GM21737 (cell line): ENCODE results near the gene HSPA12A.

Source experiments
- ATAC-seq: cut with Tn5 transposase; IDR thresholded peaks from one replicate; pipeline ENCODE4 v1.9.1; 2021; ENCODE audit warnings: mild to moderate bottlenecking, moderate library complexity; ENCODE audit not compliant: unreplicated experiment

HSPA12A gene

GRCh38 chr10:116669832-116670644, 72.3 kb downstream of the HSPA12A start:
- no peak for ATAC-seq

GRCh38 chr10:116669080-116669479, 73.3 kb downstream of the HSPA12A start:
- no peak for ATAC-seq

DNA sequence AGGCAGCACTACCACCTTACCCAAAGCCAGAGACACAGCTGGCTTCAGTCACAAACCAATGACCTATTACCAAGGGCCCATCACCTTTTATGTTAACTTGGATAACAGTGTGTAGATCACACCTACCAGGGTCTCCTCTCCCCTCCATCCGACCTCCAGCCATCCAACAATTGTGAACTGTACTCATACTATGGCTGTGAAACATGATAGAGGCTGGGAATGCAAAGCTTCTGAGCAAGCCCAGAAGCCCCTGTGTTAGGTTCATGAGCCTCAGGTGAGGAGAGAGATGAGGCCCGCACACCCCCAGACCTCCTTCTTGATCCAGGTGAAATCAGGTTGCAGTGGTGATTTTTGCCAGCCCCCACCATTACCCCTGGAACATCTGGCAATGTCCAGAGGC, 73.9 kb downstream of the HSPA12A start:
- no peak for ATAC-seq

DNA sequence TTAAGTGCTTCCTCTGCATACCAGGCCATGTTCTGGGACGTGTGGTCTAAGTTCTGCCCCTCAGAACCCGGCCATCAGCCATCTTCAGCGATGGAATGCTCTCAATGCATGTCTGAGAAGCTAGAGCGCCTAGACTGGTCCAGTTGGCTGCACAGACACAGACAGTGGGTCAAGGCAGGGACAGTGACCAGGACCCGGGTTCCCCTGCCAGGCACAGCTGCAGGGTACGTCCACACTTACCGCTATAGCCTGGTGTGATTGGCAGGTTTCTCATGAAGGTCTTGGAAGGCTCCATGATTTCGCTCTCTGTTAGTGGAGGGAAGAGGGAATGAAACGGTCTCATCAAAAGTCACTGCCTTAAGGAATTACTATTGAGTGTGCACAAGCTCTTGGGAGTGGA, 74.3 kb downstream of the HSPA12A start:
- no peak for ATAC-seq

GRCh38 chr10:116667484-116667883, 74.9 kb downstream of the HSPA12A start:
- no peak for ATAC-seq

GRCh38 chr10:116665541-116666125, 76.7 kb downstream of the HSPA12A start:
- no peak for ATAC-seq

GRCh38 chr10:116664631-116665030, 77.7 kb downstream of the HSPA12A start:
- no peak for ATAC-seq

- ATAC-seq: no peak
Observed at GRCh38 chr10:116663342-116663741, 79.0 kb downstream of the HSPA12A start.

- ATAC-seq: no peak
Observed at GRCh38 chr10:116660860-116661259, 81.5 kb downstream of the HSPA12A start.

- ATAC-seq: no peak
Observed at GRCh38 chr10:116659049-116659670, 83.2 kb downstream of the HSPA12A start.

GRCh38 chr10:116657863-116658551, 84.4 kb downstream of the HSPA12A start:
- ATAC-seq: no peak

DNA sequence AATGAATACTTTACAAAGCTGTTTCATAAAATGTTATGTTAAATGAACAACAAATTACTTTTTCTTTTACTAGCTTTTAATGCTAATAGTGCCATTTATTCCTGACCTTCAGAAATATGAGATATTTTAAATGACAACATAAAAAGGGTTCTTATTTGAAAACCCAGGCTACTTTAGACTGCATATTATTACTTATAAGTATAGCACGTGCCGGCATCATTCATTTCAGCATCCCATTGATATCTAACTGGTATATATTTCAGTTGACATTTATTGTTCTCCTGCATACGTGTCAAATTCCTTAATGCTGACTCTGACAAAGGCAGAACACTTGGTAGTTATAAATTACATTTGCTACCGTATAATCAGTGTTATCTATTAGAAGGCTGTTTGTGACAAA, 86.3 kb downstream of the HSPA12A start:
- no peak for ATAC-seq

- ATAC-seq: no peak
Observed at GRCh38 chr10:116655568-116655967, 86.8 kb downstream of the HSPA12A start.

DNA sequence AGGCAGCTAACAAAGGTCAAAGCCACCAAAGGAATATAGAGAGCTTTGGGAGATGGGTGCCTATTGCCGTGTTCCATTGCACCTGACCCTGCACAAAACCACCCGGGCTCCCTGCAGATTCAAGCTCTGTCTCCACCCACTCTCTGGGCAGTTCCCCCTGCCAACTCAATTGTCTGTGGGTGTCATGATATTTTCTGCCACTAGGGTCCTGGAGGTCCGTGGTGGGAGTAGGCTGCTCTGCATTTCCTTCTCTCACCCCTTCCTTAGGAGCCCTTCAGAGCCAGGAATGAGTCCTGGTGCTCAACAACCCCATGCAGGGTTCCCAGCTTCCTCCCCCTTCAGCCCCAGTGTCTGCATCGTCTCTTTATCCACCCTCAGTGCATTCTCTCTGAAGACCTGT, 87.5 kb downstream of the HSPA12A start:
- ATAC-seq: no peak

DNA sequence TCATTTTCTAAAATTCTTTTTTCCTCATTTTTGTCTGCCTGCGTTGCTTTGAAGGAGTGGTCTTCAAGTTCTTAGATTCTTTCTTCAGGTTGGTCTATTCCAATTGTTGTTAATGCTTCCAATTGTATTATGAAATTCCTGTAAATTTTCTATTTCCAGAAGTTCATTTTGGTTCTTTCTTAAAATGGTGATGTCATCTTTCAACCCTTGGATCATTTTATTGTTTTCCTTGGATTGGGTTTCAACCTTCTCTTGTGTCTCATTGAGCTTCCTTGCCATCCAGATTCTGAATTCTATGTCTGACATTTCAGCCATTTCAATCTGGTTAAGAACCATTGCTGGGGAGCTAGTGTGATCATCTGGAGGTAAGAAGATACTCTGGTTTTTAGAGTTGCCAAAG, 88.5 kb downstream of the HSPA12A start:
- no peak for ATAC-seq

GRCh38 chr10:116648903-116649302, 93.5 kb downstream of the HSPA12A start:
- no peak for ATAC-seq

DNA sequence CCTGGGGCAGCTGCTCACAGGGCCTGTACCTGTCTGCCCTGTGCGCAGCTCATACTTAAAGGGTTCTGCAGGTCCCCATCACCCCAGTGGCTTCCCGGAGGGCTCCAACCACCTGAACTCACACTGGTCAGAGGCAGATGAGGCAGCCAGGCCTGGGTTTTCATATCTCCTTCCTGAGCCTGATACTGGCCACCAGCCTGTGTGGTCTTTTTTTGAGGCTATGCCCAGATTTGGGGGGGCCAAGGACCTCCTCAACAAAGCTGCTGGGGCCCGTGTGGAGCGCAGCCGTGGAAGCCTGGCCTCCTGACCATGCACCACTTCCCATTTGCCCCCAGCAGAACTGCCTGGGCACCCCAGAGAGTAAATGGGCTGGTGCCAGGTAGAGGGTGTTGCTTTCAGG, 95.9 kb downstream of the HSPA12A start:
- no peak for ATAC-seq

DNA sequence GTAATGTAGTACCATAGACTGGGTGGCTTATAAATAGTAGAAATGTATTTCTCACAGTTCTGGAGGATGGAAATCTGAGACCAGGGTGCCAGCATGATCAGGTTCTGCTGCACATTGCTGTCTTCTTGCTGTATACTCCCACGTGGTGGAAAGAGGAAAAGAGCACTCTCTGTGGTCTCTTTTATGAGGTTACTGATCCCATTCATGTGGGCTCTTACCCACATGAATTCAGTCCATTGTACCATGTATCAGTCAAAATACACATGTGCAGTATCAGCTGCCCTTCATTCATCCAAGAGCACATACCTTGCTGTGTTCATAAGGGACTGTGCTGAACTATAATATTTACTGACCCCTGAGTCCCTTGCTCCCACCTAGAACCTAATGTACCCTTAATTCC, 104.5 kb downstream of the HSPA12A start:
- no peak for ATAC-seq

DNA sequence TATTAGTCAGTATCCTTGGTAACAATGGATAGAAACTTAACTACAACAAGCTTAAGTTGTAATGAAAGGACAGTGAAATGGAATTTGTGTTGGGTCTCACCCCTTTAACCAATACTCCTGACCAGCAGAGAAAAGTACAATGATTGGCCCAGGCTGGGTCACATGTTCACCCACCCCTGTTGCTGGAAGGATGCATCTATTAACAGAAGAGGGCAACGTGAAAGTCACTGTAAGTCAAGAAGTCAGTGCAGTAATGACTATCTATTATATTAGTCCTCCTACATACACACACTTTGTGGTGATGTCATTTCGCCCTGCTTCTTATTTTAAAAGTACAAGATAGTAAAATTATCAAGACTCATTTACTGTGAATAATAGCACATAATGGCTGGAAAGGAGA, 105.4 kb downstream of the HSPA12A start:
- ATAC-seq: no peak

DNA sequence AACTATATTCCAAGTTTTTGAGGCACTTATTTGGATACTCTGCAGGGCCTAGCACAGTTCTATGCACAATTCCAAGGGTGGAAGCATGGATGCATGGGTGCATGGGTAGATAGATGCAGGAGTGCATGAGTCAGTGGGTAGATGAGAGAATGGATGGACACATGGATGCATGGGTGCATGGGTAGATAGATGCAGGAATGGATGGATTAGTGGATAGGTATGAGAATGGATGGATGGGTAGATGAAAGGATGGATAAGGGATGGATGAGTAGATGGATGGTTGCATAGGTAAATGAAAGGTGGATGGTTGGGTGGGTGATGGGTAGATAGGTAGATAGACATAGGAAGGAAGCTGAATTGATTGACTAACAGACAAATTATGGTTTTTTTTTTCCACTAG, 106.0 kb downstream of the HSPA12A start:
- no peak for ATAC-seq

GRCh38 chr10:116634126-116634975, 108.0 kb downstream of the HSPA12A start:
- no peak for ATAC-seq
